ENCODE measurements around the gene GARIN5A. TPM values are rescaled to one million over a fixed set of nuclear protein-coding genes. Genes with fewer than 3 reads are reported as not detected.

Gene GARIN5A
- total and polyA plus RNA-seq, 9 of the 15 experiments (the other 6 are each of a cell fraction or from before 2014, with no cell fraction given): 0.10 to 0.82 (median 0.23) TPM; not detected in 2

GRCh38 chr19:50466706-50467039 lies 10.0 kb downstream of the GARIN5A start:
- Histone ChIP-seq H3K4me3 (no peak overlapping the region), H3K9ac (ENCODE audit: insufficient read depth in 1 of 2, low read depth in 2 of 2, low read length in 2 of 2) (peak overlapping the region in 1 of 2 experiments; percentile 53; a peak in 2 of 4 replicates), H3K27ac (ENCODE audit: extremely low read depth, low read depth, low read length) (no peak overlapping the region), H3K4me1 (replicated peaks in 1 of 2; ENCODE audit: control insufficient read depth in 2 of 2, insufficient read depth in 2 of 2, low read length in 2 of 2) (peaks cover 8 to 35% of the 10 kb centered on the region in 2 experiments; a peak in 4 of 5 replicates), H3K36me3 (ENCODE audit: control insufficient read depth, insufficient read depth, low read length) (no peaks in the 10 kb centered on the region), H3K27me3 (ENCODE audit: control insufficient read depth in 2 of 2, insufficient read depth in 2 of 2, low read length in 2 of 2) (peaks cover 0 to 18% of the 10 kb centered on the region in 2 experiments; a peak in 3 of 5 replicates), H4K20me1 (replicated peaks; ENCODE audit: control insufficient read depth, insufficient read depth, low read length) (no peaks in the 10 kb centered on the region), H3K4me2 (ENCODE audit: insufficient read depth, low read length) (no peak overlapping the region), H3K9me3 (replicated peaks; ENCODE audit: control insufficient read depth, insufficient read depth, low read depth, low read length) (no peaks in the 10 kb centered on the region; the same call in 1 of the 2 replicates), H2AFZ (ENCODE audit: low read depth, low read length) (peak overlapping the region; percentile 85), H3K79me2 (ENCODE audit: control insufficient read depth, insufficient read depth, low read length) (no peaks in the 10 kb centered on the region), H3K9me1 (ENCODE audit: control insufficient read depth, insufficient read depth, low read length) (no peaks in the 10 kb centered on the region)
- peak; percentile 26 for FAIRE-seq
- no peak for TF ChIP-seq CREB5 (CRISPR knock-in tag; IDR thresholded peaks at IDR 0.05)
- TF ChIP-seq NR2C2 (CRISPR knock-in tag; IDR thresholded peaks at IDR 0.05): no peak
- TF ChIP-seq NR2C2 (tag; IDR thresholded peaks at IDR 0.05): peak; percentile 8; the same call in 1 of the 2 replicates
- peak; percentile 51 for TF ChIP-seq NR2C1 (IDR thresholded peaks at IDR 0.05)
- peak; percentile 40; the same call in 1 of the 2 replicates for TF ChIP-seq NR2C1 (tag; IDR thresholded peaks at IDR 0.05)
- 74% methylated on average over 11 of the region's 11 CpGs for WGBS (ENCODE audit: insufficient coverage, low coverage, missing lambda C conversion rate)
- no TSS peak for BruUV-seq (replicated peaks)
- POLR2A ChIA-PET: interaction anchor here (1.2 to 1.5 kb wide), 4 partner anchors 8 to 109 kb away, joined by 3 to 9 read pairs (median 6); partner anchors contain the start of gene POLD1
- CTCF ChIA-PET (ENCODE audit: low intra/inter-chr PET ratio): no interaction called here
- intact Hi-C loops (cut with micrococcal nuclease) (no loop called here), in situ Hi-C loops (cut with MboI) (no loop called here)
- ATAC-seq: no peak
- no peak for DNase-seq (ENCODE audit: extremely low read depth in 1 of 4, low spot score in 3 of 4)
